Suprapubic skin (tissue), 3 donors: ENCODE data around the gene IL4R.

Experiments
- POLR2A ChIP-seq, 2 donors: fragments of 450-650 bp; IDR thresholded peaks; one replicate each; pipeline ENCODE4 v1.6.1; 2017; ENCODE audit warnings: antibody characterized with exemption in 2 of 2, mild to moderate bottlenecking in 2 of 2, moderate library complexity in 2 of 2
- TF ChIP-seq, protein P1 (sequence below), 2 donors: fragments of 200-600 bp in 1 of 2; fragments of 450-650 bp in 1 of 2; sonication (generic) in 1 of 2; IDR thresholded peaks; one replicate each; pipeline ENCODE4 v1.5.1; 2016 to 2019; ENCODE audit warnings: antibody characterized with exemption in 2 of 2, mild to moderate bottlenecking in 1 of 2, moderate library complexity in 1 of 2

DNA sequence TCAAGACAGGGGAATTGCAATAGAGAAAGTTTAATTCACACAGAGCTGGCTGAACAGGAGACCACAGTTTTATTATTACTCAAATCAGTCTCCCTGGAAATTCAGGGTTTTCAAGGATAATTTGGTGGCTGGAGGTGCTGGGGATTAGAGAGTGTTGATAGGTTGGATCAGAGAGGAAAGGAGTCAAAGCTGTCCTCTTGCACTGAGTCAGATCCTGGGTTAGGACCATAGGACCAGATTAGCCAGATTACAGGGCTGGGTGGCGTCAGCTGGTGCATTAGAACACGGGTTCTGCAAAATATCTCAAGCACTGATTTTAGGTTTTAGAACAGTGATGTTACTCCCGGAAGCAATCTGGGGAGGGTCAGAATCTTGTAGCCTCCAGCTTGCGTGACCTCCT lies 43.4 kb upstream of the IL4R start:
- TF ChIP-seq, protein P1, sequence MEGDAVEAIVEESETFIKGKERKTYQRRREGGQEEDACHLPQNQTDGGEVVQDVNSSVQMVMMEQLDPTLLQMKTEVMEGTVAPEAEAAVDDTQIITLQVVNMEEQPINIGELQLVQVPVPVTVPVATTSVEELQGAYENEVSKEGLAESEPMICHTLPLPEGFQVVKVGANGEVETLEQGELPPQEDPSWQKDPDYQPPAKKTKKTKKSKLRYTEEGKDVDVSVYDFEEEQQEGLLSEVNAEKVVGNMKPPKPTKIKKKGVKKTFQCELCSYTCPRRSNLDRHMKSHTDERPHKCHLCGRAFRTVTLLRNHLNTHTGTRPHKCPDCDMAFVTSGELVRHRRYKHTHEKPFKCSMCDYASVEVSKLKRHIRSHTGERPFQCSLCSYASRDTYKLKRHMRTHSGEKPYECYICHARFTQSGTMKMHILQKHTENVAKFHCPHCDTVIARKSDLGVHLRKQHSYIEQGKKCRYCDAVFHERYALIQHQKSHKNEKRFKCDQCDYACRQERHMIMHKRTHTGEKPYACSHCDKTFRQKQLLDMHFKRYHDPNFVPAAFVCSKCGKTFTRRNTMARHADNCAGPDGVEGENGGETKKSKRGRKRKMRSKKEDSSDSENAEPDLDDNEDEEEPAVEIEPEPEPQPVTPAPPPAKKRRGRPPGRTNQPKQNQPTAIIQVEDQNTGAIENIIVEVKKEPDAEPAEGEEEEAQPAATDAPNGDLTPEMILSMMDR (IDR thresholded peaks at IDR 0.05), result no peak
- no peak for TF ChIP-seq POLR2A (IDR thresholded peaks at IDR 0.05)
